Measurements from ENCODE around the gene VPREB3. TPM values are rescaled to one million over a fixed set of nuclear protein-coding genes. Genes with fewer than 3 reads are reported as not detected.
"Not testable (repeated sequence)": the region's sequence is repeated elsewhere in the genome, so short reads cannot be mapped to it uniquely, and the experiment has no call there.

VPREB3 gene
- total RNA-seq, 3 donors from 2014 or later: not detected

DNA sequence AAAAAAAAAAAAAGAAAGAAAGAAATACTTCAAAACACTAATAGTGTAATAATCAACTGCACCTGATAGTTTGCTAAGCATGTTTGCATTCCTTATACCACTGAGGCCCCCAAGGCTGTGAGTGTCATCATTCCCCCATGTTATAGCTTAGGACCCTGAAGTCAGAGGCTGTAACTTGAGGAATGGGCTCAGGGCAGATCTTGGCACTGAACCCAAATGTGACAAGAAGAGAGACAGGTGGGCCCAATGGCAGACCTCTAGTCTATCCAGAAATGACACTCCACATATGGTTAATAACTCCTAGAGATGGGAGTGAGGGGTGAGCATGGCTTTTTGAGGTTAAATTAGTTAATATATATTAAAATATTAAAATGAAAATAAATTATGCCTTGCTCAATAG is 16.5 kb downstream of the VPREB3 start:
- no peaks in the 10 kb centered on the region for H3K27me3 ChIP-seq
- H3K4me3 ChIP-seq: no peak overlapping the region
- intact Hi-C loops (cut with DNase I; ENCODE audit: low total_unique reads): no loop called here
- H3K9me3 ChIP-seq: no peaks in the 10 kb centered on the region
- no peak for DNase-seq (ENCODE audit: low spot score in 2 of 2)
- TF ChIP-seq POLR2A (IDR thresholded peaks at IDR 0.05) (no peak), CTCF (IDR thresholded peaks at IDR 0.05) (no peak), POLR2AphosphoS5 (IDR thresholded peaks at IDR 0.05) (no peak)
- H3K36me3 ChIP-seq: no peaks in the 10 kb centered on the region
- no peaks in the 10 kb centered on the region for H3K4me1 ChIP-seq
- H3K27ac ChIP-seq: no peak overlapping the region

DNA sequence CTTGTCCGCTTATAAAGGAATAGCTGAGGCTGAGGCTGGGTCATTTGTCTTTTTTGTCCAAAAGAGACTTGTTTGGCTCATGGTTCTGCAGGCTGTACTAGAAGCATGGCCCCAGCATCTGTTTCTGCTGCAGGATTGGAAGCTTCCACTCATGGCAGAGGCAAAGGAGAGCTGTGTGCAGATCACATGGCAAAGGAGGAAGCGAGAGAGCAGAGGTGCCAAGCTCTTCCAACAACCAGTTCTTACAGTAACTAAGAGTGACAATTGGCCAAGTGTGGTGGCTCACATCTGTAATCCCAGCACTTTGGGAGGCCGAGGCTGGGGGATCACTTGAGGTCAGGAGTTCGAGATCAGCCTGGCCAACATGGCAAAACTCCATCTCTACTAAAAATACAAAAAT is 26.1 kb downstream of the VPREB3 start:
- H3K4me1 ChIP-seq; H3K36me3 ChIP-seq; H3K27ac ChIP-seq; H3K27me3 ChIP-seq; DNase-seq (ENCODE audit: low spot score in 2 of 2); intact Hi-C loops (cut with DNase I; ENCODE audit: low total_unique reads); H3K9me3 ChIP-seq; H3K4me3 ChIP-seq: not testable (repeated sequence)

GRCh38 chr22:23722724-23723123 is 31.5 kb downstream of the VPREB3 start:
- DNase-seq (ENCODE audit: low spot score in 2 of 2): no peak
- Histone ChIP-seq H3K9me3 (no peaks in the 10 kb centered on the region), H3K36me3 (no peaks in the 10 kb centered on the region), H3K27ac (no peak overlapping the region), H3K4me1 (no peaks in the 10 kb centered on the region), H3K4me3 (no peak overlapping the region), H3K27me3 (no peaks in the 10 kb centered on the region)
- intact Hi-C loops (cut with DNase I; ENCODE audit: low total_unique reads): no loop called here
- TF ChIP-seq POLR2A (IDR thresholded peaks at IDR 0.05) (no peak), CTCF (IDR thresholded peaks at IDR 0.05) (no peak), POLR2AphosphoS5 (IDR thresholded peaks at IDR 0.05) (no peak)

GRCh38 chr22:23722160-23722559 is 32.1 kb downstream of the VPREB3 start:
- no peak overlapping the region for H3K27ac ChIP-seq
- intact Hi-C loops (cut with DNase I; ENCODE audit: low total_unique reads): no loop called here
- no peaks in the 10 kb centered on the region for H3K36me3 ChIP-seq
- H3K27me3 ChIP-seq: no peaks in the 10 kb centered on the region
- no peaks in the 10 kb centered on the region for H3K4me1 ChIP-seq
- no peaks in the 10 kb centered on the region for H3K9me3 ChIP-seq
- H3K4me3 ChIP-seq: no peak overlapping the region
- TF ChIP-seq POLR2A (IDR thresholded peaks at IDR 0.05): no peak
- TF ChIP-seq POLR2AphosphoS5 (IDR thresholded peaks at IDR 0.05): no peak
- TF ChIP-seq CTCF (IDR thresholded peaks at IDR 0.05): no peak
- DNase-seq (ENCODE audit: low spot score in 2 of 2): no peak

- TF ChIP-seq POLR2A (IDR thresholded peaks at IDR 0.05): no peak
- no peak for TF ChIP-seq POLR2AphosphoS5 (IDR thresholded peaks at IDR 0.05)
- TF ChIP-seq CTCF (IDR thresholded peaks at IDR 0.05): no peak
- no peak for DNase-seq (ENCODE audit: low spot score in 2 of 2)
- no peaks in the 10 kb centered on the region for H3K4me1 ChIP-seq
- H3K27ac ChIP-seq: no peak overlapping the region
- no peaks in the 10 kb centered on the region for H3K9me3 ChIP-seq
- no peaks in the 10 kb centered on the region for H3K27me3 ChIP-seq
- no peaks in the 10 kb centered on the region for H3K36me3 ChIP-seq
- intact Hi-C loops (cut with DNase I; ENCODE audit: low total_unique reads): no loop called here
- H3K4me3 ChIP-seq: no peak overlapping the region
Observed at GRCh38 chr22:23720855-23721254, 33.4 kb downstream of the VPREB3 start.

Measured in breast epithelium (tissue), 4 donors.